NCI-H774 (cell line): ENCODE results near the gene MBD3L2B.
A peak's percentile ranks its signal among the peaks of the same experiment; 100 is the strongest.
"Not testable (repeated sequence)": the region's sequence is repeated elsewhere in the genome, so short reads cannot be mapped to it uniquely, and the experiment has no call there.

Experiments used
- DNase-seq: peaks from one replicate; lab custom pipeline; 2025; lab: John Stamatoyannopoulos, UW

MBD3L2B gene

DNA sequence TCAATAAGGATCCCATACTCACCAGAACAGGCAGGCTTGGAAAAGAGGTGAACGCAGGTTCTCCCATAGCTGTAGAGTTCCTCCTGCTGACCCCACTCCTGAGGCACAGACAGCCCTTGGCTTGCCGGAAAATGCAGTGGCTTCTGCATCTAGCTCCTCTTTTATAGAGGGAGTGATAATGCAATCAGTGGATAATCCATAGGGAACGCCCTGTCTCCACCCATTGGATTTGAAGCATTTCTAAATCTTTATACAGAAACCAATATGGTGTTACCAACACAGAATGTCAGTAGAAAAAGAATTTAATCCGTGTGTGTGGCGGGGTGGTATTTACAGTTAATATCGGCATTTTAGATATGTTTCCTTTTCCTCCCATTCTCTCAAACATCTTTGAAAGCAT lies at the start of gene MBD3L2B:
Gene MBD3L2B, minus strand, starts transcription at position 101 of the 400 bp plus-strand sequence. Its CDS starts 34 bp downstream, at position 67.
- not testable (repeated sequence) for DNase-seq

DNA sequence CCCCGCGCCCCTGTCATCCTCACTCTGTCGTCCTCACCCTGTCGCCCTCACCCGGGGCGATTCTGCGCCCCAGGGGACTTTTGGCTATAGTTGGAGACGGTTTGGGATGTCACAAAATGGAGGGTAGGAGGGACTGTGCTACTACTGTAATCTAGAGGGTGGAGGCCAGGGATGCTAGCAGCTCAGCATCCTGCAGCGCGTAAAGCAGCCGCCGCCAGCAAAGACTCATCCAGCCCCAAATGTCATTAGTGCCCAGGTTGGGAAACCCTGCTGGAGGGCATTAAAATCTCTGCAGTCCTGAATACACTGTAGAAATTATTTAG lies 48.6 kb upstream of the MBD3L2B start:
- no peak for DNase-seq

DNA sequence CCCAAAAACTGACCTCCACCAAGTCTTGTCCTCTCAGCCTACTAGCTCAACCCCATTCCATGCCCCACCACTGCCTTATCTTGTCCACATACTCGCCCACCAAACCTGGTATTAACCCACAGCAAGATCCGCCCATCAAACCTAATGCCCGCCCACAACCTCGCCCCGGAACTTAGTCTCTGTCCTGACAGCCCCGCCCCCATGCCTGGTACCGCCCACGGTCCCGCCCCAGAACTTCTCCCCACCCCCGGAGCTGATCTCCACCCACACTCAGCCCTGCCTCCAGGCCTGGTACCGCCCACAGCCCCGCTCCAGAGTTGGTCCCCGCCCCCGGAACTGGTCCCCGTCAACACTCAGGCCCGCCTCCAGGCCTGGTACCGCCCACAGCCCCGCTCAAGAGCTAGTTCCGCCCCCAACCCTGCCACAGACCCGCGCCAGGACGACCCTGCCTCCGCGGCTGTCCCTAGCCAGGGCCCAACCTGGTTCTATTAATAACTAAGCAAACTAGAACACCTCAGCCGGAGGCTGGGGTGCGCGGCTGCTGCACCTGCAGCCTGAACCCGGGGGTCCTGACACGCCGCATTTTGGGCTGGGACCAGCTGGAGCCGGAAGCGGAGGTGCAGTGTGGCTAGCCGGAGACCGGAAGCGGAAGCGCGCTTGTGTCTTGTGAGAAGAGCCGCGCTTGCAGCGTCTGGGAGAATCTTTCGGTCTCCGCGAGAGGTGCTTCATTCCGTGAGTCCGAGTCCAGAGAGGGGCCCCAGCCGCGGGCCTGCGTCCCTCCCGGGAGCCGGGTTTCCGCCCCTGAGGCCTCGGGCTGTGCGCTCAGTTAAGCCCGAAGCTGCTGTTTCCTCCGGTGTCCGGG lies 48.0 kb upstream of the MBD3L2B start, which contains the start of gene ZNF557:
Gene ZNF557, plus strand, starts transcription at position 662 of the 862 bp plus-strand sequence. CDS start 5,372 bp downstream, outside the sequence.
- DNase-seq, result peak; percentile 95

DNA sequence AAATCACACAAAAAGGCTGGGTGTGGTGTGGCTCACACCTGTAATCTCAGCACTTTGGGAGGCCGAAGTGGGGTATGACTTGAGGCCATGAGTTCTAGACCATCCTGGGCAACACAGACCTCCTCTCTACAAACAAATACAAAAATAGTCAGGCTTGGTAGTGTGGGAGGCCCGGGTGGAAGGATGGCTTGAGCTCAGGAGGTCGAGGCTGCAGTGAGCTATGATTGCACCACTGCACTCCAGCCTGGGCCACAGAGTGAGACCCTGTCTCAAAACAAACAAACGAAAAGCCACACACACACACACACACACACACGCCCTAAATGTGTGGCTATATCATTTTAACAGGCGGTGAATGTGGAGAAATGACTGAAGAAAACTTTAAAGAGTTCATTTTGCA lies 47.4 kb upstream of the MBD3L2B start:
- DNase-seq, result no peak

DNA sequence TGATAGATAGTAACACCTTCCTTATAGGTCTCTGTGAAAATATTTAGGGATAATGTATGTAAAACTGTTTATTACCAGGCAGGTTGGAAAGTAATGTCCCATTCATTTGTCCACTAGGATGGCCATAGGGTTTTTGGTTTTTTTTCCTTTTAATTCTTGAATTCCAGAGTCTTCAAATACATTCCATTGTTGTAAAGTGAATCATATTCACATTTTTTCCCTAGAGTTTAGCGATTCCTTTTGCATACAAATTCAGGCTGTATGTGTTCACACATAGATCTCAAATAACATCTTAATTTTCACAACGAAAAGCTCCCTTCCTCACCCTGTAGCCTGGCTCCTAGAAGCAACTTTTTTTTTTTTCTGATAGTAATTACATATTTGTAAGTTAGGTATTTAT lies 46.5 kb upstream of the MBD3L2B start:
- DNase-seq, result no peak

DNA sequence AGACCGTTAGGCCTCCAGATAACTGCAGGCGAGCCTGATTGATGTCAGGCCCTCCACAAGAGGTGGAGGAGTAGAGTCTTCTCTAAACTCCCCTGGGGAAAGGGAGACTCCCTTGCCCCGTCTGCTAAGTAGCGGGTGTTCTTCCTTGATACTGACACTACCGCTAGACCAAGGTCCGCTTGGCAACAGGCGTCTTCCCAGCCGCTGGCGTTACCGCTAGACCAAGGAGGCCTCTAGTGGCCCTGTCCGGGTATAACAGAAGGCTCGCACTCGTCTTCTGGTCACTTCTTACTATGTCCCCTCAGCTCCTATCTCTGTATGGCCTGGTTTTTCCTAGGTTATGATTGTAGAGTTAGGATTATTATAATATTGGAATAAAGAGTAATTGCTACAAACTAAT lies 45.9 kb upstream of the MBD3L2B start:
- not testable (repeated sequence) for DNase-seq

DNA sequence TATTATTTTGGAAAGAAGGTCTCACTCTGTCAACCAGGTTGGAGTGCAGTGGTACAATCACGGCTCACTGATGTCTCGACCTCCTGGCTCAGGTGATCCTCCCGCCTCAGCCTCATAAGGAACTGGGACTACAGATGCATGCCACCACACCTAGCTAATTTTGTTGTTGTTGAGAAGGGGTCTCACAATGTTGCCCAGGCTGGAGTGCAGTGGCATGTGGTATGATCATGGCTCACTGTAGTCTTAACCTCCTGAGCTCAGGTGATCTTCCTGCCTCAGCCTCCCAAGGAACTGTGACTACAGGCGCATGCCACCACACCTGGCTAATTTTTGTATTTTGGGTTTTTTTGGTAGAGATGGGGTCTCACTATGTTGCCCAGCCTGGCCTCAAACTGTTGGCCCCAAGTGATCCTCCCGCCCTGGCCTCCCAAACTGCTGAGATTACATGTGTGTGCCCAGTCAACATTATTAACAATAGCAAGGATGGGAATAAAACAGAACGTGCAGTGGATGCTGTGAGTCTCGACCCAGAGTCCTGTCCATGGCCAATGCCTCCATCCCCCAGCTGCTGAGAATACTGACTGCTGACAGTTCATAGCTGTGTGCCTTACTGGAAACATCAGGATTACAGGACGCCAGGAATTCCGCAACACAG lies 42.7 kb upstream of the MBD3L2B start:
- DNase-seq, result no peak

DNA sequence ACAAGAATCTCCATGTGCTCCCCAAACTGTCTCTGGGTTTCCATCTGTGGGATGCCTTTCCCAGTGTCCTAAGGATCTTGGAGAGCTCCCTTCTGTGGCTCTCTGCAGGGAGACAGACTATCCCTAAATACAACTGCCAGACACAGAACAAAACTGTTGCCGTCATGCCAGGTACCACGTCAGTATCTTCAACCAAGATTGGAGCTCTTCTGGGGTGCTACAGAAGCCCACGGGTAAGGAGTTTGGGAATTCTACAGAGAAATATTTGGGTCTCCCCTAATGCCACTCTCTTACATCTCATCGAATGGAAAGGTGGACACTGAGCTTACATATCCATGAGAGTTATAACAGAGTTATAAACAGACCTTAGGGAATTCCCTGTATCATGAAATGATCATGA lies 42.1 kb upstream of the MBD3L2B start:
- no peak for DNase-seq

DNA sequence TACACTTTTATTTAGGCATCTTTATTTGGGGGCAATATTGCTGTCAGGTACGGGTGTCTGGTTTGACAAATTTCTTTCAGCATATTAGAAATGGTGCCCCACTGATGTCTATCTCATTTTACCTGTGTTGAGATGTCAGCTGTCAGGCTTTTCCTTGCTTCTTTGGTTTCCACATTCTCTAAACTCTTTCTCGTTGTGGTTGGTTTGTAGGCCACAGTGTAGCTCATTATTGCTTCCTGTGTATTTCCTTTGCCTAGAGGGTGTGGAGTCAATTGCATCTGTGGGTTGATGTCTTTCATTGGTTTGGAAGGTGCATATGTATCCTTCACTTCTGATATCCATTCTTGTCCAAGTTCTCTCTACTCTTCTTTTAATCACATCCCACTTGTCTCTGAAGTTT lies 38.7 kb upstream of the MBD3L2B start:
- not testable (repeated sequence) for DNase-seq

DNA sequence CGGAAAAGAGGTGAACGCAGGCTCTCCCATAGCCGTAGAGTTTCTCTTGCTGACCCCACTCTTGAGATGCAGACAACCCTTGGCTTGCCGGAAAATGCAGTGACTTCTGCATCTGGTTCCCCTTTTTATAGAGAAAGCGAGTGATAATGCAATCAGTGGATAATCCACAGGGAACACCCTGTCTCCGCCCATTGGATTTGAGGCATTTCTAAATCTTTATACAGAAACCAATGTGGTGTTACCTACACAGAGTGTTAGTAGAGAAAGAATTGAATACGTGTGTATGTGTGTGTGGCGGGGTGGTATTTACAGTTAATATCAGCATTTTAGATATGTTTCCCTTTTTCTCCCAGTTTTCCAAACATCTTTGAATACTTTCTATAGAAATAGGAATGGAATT lies 37.3 kb upstream of the MBD3L2B start, which contains the start of gene MBD3L3:
Gene MBD3L3, minus strand, starts transcription at position 101 of the 400 bp plus-strand sequence. Its CDS starts 71 bp downstream, at position 30.
- not testable (repeated sequence) for DNase-seq

DNA sequence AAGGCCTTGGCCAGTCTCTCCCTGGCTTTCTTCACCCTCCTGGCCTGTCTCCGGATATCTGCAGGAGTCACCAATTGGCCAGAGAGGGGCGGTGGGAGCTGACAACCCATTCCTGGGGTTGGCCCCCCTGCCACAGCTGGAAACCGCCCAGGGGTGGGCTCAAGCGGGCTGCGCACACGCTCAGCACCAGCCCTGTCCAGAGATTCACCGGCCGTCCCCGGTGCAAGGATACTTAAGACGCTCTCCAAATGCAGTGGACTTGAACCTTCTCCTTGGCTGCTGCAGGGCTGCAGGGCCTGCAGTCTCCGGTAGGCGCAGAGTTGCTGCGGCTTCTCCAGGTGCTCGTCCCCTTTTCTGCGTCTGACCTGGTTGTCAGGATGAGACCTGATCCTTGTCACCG lies 35.1 kb upstream of the MBD3L2B start:
- not testable (repeated sequence) for DNase-seq

DNA sequence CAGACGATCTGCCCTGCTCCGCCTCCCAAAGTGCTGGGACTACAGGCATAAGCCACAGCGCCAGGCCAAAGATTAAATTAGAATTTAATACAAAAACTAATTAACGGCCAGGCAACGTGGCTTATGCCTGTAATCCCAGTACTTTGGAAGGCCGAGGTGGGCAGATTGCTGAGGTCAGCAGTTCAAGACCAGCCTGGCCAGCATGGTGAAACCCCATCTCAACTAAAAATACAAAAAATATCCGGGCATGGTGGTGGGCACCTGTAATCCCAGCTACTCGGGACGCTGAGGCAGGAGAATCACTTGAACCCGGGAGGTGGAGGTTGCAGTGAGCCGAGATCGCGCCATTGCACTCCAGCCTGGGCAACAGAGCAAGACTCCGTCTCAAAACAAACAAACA lies 34.4 kb upstream of the MBD3L2B start:
- DNase-seq, result not testable (repeated sequence)

DNA sequence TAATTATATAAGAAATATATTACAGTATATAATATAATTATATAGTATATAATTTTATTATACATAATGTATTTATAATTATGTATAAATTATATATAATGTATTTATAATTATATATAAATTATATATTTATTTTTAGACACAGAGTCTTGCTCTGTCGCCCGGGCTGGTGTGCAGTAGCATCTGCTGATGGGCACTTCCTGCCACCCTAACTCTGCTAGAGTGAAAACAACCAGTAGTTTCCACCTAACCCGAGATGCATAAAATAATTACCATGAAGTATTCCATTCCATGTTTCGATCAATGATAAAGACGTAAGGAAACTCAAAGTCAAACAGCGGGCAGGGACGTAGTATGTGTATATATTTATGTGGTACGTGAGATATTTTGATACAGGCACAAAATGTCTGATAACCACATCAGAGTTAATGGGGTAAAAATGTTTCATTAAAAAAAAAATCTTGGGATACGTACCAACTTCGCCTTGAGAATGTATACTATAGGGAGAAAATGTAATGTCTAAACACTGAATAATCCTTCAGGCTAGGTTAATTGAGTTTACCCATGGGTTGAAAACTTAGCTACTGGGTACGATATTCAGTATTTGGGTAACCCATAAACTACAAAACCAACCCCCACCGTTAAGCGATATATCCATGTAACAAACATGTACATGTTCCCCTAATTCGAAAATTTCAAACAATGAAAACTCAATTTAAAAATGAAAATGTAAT lies 33.6 kb upstream of the MBD3L2B start:
- not testable (repeated sequence) for DNase-seq

DNA sequence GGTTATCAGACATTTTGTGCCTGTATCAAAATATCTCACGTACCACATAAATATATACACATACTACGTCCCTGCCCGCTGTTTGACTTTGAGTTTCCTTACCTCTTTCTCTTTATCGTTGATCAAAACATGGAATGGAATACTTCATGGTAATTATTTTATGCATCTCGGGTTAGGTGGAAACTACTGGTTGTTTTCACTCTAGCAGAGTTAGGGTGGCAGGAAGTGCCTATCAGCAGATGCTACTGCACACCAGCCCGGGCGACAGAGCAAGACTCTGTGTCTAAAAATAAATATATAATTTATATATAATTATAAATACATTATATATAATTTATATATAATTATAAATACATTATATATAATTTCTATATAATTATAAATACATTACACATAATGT lies 31.7 kb upstream of the MBD3L2B start:
- DNase-seq, result not testable (repeated sequence)

DNA sequence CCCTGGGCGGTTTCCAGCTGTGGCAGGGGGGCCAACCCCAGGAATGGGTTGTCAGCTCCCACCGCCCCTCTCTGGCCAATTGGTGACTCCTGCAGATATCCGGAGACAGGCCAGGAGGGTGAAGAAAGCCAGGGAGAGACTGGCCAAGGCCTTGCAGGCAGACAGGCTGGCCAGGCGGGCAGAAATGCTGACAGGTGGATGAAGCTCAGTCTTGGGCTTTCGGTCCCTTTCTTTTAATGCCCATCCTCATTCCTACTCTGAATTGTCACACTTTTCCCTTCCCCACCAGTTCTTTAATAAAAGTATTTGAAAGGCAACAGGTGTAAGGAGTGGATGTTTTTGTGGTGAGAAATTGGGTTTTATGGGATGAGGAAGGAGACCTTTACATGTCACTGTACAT lies 30.2 kb upstream of the MBD3L2B start:
- DNase-seq, result not testable (repeated sequence)

DNA sequence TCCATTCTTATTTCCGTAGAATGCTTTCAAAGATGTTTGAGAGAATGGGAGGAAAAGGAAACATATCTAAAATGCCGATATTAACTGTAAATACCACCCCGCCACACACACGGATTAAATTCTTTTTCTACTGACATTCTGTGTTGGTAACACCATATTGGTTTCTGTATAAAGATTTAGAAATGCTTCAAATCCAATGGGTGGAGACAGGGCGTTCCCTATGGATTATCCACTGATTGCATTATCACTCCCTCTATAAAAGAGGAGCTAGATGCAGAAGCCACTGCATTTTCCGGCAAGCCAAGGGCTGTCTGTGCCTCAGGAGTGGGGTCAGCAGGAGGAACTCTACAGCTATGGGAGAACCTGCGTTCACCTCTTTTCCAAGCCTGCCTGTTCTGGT lies 27.8 kb upstream of the MBD3L2B start, which contains the start of gene MBD3L2:
Gene MBD3L2, plus strand, starts transcription at position 301 of the 400 bp plus-strand sequence. Its CDS starts 53 bp downstream, at position 354.
- not testable (repeated sequence) for DNase-seq

DNA sequence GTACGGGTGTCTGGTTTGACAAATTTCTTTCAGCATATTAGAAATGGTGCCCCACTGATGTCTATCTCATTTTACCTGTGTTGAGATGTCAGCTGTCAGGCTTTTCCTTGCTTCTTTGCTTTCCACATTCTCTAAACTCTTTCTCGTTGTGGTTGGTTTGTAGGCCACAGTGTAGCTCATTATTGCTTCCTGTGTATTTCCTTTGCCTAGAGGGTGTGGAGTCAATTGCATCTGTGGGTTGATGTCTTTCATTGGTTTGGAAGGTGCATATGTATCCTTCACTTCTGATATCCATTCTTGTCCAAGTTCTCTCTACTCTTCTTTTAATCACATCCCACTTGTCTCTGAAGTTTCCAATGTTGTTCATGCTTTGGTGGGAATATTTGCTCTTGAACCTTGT lies 20.3 kb upstream of the MBD3L2B start:
- not testable (repeated sequence) for DNase-seq

DNA sequence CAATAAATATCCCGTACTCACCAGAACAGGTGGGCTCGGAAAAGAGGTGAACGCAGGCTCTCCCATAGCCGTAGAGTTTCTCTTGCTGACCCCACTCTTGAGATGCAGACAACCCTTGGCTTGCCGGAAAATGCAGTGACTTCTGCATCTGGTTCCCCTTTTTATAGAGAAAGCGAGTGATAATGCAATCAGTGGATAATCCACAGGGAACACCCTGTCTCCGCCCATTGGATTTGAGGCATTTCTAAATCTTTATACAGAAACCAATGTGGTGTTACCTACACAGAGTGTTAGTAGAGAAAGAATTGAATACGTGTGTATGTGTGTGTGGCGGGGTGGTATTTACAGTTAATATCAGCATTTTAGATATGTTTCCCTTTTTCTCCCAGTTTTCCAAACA lies 18.8 kb upstream of the MBD3L2B start, which contains the start of gene MBD3L4:
Gene MBD3L4, minus strand, starts transcription at position 101 of the 400 bp plus-strand sequence. Its CDS starts 35 bp downstream, at position 66.
- not testable (repeated sequence) for DNase-seq

DNA sequence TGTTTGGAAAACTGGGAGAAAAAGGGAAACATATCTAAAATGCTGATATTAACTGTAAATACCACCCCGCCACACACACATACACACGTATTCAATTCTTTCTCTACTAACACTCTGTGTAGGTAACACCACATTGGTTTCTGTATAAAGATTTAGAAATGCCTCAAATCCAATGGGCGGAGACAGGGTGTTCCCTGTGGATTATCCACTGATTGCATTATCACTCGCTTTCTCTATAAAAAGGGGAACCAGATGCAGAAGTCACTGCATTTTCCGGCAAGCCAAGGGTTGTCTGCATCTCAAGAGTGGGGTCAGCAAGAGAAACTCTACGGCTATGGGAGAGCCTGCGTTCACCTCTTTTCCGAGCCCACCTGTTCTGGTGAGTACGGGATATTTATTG lies 9.0 kb upstream of the MBD3L2B start, which contains the start of gene MBD3L5:
Gene MBD3L5, plus strand, starts transcription at position 301 of the 400 bp plus-strand sequence. Its CDS starts 34 bp downstream, at position 335.
- not testable (repeated sequence) for DNase-seq

DNA sequence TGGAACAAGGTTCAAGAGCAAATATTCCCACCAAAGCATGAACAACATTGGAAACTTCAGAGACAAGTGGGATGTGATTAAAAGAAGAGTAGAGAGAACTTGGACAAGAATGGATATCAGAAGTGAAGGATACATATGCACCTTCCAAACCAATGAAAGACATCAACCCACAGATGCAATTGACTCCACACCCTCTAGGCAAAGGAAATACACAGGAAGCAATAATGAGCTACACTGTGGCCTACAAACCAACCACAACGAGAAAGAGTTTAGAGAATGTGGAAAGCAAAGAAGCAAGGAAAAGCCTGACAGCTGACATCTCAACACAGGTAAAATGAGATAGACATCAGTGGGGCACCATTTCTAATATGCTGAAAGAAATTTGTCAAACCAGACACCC lies 7.6 kb upstream of the MBD3L2B start:
- not testable (repeated sequence) for DNase-seq

DNA sequence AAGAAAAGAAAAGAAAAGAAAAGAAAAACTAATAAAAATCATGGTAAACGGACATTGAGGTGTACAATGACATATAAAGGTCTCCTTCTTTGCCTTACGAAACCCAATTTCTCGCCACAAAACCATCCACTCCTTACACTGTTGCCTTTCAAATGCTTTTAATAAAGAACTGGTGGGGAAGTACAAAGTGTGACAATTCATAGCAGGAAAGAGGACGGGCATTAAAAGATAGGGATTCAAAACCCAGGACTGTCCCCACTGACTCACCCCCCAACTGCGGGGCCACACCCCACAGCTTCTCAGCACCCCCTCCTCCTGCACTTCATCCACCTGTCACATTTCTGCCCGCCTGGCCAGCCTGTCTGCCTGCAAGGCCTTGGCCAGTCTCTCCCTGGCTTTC lies 2.4 kb downstream of the MBD3L2B start:
- no peak for DNase-seq

DNA sequence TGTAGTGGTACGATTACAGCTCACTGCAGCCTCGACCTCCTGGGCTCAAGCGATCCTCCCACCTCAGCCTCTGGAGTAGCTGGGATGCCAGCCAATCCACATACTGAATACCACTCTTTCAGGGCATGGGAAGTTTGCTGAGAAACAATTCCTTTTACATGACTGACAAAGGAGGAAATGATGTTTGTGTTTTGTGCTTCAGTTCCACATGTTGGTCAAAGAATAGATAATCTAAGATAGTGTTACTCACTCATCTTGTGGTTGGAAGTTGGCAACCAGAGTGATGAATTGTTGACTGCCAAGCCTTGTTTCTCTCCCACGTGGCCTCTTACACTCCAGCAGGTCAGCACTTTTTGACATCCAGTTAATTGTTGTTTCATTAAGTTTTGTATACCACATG lies 7.6 kb downstream of the MBD3L2B start:
- DNase-seq, result no peak
